ENCODE measurements around the gene PAQR5. TPM values are rescaled to one million over a fixed set of nuclear protein-coding genes. Genes with fewer than 3 reads are reported as not detected.

The PAQR5 gene
- total RNA-seq, 1 donor from 2014 or later = not detected

- Mint-ChIP-seq H3K9me3 (no peaks in the 10 kb centered on the region), H3K27me3 (no peaks in the 10 kb centered on the region), H3K4me1 (no peaks in the 10 kb centered on the region), H3K4me3 (no peak overlapping the region), H3K36me3 (ENCODE audit: low read depth) (no peaks in the 10 kb centered on the region), H3K27ac (no peak overlapping the region)
- no peak for TF ChIP-seq CTCF (IDR thresholded peaks at IDR 0.05)
- ATAC-seq (ENCODE audit: low read depth) = no peak
- intact Hi-C loops (cut with micrococcal nuclease) = no loop called here
- DNase-seq = no peak
- POLR2A ChIA-PET = no interaction called here
- CTCF ChIA-PET = no interaction called here
These were observed 104.1 kb downstream of the PAQR5 start for GRCh38 chr15:69402816-69403215.

- ATAC-seq (ENCODE audit: low read depth) (no peak), DNase-seq (no peak)
- no peaks in the 10 kb centered on the region for H3K36me3 Mint-ChIP-seq (ENCODE audit: low read depth)
- no peak overlapping the region for H3K27ac Mint-ChIP-seq
- H3K9me3 Mint-ChIP-seq = no peaks in the 10 kb centered on the region
- peaks cover 2% of the 10 kb centered on the region for H3K27me3 Mint-ChIP-seq
- no peak overlapping the region for H3K4me3 Mint-ChIP-seq
- intact Hi-C loops (cut with micrococcal nuclease) = no loop called here
- no peaks in the 10 kb centered on the region for H3K4me1 Mint-ChIP-seq
- POLR2A ChIA-PET = no interaction called here
- TF ChIP-seq CTCF (IDR thresholded peaks at IDR 0.05) = no peak
- CTCF ChIA-PET = interaction anchor here (1.2 kb wide), 1 partner anchor 9 kb away, joined by 5 read pairs; no protein-coding TSS in a partner anchor
These were observed 104.9 kb downstream of the PAQR5 start for GRCh38 chr15:69403594-69403993.

GRCh38 chr15:69405110-69405509 lies 106.4 kb downstream of the PAQR5 start:
- TF ChIP-seq CTCF (IDR thresholded peaks at IDR 0.05) = no peak
- ChIA-PET CTCF (interaction anchor here (1.2 kb wide), 1 partner anchor 10 kb away, joined by 3 read pairs; no protein-coding TSS in a partner anchor), POLR2A (no interaction called here)
- H3K36me3 Mint-ChIP-seq (ENCODE audit: low read depth) = no peaks in the 10 kb centered on the region
- peaks cover 6% of the 10 kb centered on the region for H3K27me3 Mint-ChIP-seq
- no peaks in the 10 kb centered on the region for H3K4me1 Mint-ChIP-seq
- H3K27ac Mint-ChIP-seq = no peak overlapping the region
- no peak for ATAC-seq (ENCODE audit: low read depth)
- no peak overlapping the region for H3K4me3 Mint-ChIP-seq
- DNase-seq = no peak
- H3K9me3 Mint-ChIP-seq = no peaks in the 10 kb centered on the region
- intact Hi-C loops (cut with micrococcal nuclease) = no loop called here

- Mint-ChIP-seq H3K9me3 (no peaks in the 10 kb centered on the region), H3K4me3 (no peak overlapping the region), H3K27ac (no peak overlapping the region), H3K27me3 (peaks cover 7% of the 10 kb centered on the region), H3K4me1 (no peaks in the 10 kb centered on the region), H3K36me3 (ENCODE audit: low read depth) (no peaks in the 10 kb centered on the region)
- DNase-seq (no peak), ATAC-seq (ENCODE audit: low read depth) (no peak)
- CTCF ChIA-PET = interaction anchor here (1.3 kb wide), 1 partner anchor 12 kb away, joined by 4 read pairs; no protein-coding TSS in a partner anchor
- POLR2A ChIA-PET = no interaction called here
- TF ChIP-seq CTCF (IDR thresholded peaks at IDR 0.05) = no peak
- intact Hi-C loops (cut with micrococcal nuclease) = no loop called here
These were observed 109.1 kb downstream of the PAQR5 start for GRCh38 chr15:69407719-69408400.

GRCh38 chr15:69408841-69409240 lies 110.1 kb downstream of the PAQR5 start:
- no peak for ATAC-seq (ENCODE audit: low read depth)
- Mint-ChIP-seq H3K4me3 (no peak overlapping the region), H3K27me3 (peaks cover 7% of the 10 kb centered on the region), H3K9me3 (no peaks in the 10 kb centered on the region), H3K27ac (no peak overlapping the region), H3K36me3 (ENCODE audit: low read depth) (no peaks in the 10 kb centered on the region), H3K4me1 (peaks cover 2% of the 10 kb centered on the region)
- ChIA-PET CTCF (interaction anchor here (0.8 kb wide), 1 partner anchor 14 kb away, joined by 3 read pairs; no protein-coding TSS in a partner anchor), POLR2A (no interaction called here)
- intact Hi-C loops (cut with micrococcal nuclease) = no loop called here
- no peak for DNase-seq
- TF ChIP-seq CTCF (IDR thresholded peaks at IDR 0.05) = no peak

All from activated B cell treated with CpG ODN at 0.5 μM for 24 hours (primary cell).